Breast epithelium (tissue), 3 donors: ENCODE results near the gene CILP.

Source experiments
- POLR2A ChIP-seq: fragments of 450-650 bp; IDR thresholded peaks from one replicate; pipeline ENCODE4 v1.6.1; 2016; ENCODE audit warnings: antibody characterized with exemption, mild to moderate bottlenecking, moderate library complexity
- POLR2AphosphoS5 ChIP-seq, 3 donors: sonication (generic); formaldehyde crosslinking; IDR thresholded peaks; one replicate each; pipeline ENCODE4 v1.6.1; 2017; ENCODE audit warnings: antibody characterized with exemption in 3 of 3
- TF ChIP-seq, protein P1 (sequence below), 3 donors: fragments of 450-650 bp; IDR thresholded peaks; one replicate each; pipeline ENCODE4 v1.5.1; 2016 to 2017; ENCODE audit warnings: antibody characterized with exemption in 3 of 3, mild to moderate bottlenecking in 3 of 3, moderate library complexity in 3 of 3

DNA sequence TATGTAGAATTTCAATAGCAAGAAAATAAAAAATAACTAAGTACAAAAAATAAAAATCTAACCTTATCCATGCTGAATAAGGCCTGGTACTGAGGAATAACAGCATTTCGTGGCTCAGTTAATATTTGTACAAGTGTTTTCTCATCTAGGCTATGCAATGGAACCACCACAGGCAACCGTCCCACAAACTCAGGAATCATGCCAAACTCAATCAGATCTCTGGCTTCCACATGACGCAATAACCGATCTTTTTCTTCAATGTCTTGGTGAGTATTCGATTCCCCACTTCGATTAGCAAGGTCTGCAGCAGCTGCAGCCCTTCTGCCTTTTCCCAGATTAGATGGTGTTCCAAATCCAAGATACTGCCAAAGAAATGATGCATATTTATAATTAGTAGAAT lies 56.6 kb downstream of the CILP start:
- no peak for TF ChIP-seq POLR2AphosphoS5 (IDR thresholded peaks at IDR 0.05)
- TF ChIP-seq, protein P1, sequence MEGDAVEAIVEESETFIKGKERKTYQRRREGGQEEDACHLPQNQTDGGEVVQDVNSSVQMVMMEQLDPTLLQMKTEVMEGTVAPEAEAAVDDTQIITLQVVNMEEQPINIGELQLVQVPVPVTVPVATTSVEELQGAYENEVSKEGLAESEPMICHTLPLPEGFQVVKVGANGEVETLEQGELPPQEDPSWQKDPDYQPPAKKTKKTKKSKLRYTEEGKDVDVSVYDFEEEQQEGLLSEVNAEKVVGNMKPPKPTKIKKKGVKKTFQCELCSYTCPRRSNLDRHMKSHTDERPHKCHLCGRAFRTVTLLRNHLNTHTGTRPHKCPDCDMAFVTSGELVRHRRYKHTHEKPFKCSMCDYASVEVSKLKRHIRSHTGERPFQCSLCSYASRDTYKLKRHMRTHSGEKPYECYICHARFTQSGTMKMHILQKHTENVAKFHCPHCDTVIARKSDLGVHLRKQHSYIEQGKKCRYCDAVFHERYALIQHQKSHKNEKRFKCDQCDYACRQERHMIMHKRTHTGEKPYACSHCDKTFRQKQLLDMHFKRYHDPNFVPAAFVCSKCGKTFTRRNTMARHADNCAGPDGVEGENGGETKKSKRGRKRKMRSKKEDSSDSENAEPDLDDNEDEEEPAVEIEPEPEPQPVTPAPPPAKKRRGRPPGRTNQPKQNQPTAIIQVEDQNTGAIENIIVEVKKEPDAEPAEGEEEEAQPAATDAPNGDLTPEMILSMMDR (IDR thresholded peaks at IDR 0.05) = no peak
- TF ChIP-seq POLR2A = no peak
